Stimulated activated CD4-positive, alpha-beta T cell treated with anti-CD3 and anti-CD28 coated beads, TNF-alpha, amount 100 ng/mL, for 48 hours (primary cell): ENCODE measurements around the gene WNT10A.
A peak's percentile ranks its signal among the peaks of the same experiment; 100 is the strongest.

Source experiments
- DNase-seq, 3 donors: peaks; one replicate each; pipeline ENCODE4 v3.0.0-alpha.2; 2020; ENCODE audit warnings: low read depth in 3 of 3

WNT10A gene

DNA sequence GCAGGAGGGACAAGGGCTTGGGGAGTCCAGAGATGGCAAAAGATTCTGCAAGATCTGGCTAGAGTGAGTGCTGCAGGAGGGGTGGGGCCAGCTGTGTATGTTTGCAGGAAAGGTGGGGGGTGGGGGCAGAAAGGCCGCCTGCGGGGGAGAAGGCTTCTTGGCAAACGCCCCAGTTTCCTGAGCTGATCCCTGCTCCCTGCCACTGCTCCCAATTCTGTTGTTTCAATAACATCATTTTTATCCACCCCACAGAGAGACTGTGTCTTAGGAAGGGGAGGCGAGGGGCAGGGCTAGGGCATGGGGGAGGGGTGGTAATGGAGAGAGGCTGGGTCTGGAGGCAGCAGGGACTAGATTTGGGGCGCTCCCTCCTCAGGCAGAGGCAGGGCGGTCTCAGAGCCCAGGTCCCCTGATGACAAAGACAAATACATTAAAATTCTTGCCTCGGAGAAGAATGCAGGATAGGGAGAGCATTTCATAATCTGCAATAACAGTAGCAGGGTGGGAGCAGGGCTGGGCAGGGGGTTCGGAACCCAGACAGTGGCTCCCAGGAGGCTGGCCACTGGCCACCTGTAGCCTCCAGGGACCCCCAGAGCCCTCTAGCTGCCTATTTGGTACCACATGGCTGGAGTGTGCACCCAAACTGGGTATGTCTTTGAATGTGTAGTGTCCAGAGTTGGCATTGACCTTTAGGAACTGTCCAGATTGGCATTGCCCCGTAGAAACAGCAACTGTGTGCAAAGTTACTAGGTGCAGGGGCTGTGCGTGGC, 23.1 kb upstream of the WNT10A start:
- no peak for DNase-seq

DNA sequence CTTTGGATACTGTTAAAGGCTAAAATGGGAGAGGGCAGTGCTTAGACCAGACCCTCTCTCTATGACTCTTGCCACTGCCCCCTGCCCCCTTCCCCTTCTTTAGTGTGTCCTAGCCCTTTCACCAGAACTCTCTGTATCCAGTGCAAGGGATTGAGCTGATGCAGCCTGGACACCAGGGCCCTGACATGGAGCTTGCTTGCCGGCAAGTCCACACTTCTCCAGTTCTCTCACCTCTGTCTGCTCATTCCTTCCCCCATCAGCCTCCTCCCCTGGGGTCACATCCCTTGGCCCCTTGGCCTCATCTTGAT, 22.6 kb upstream of the WNT10A start:
- DNase-seq: no peak

DNA sequence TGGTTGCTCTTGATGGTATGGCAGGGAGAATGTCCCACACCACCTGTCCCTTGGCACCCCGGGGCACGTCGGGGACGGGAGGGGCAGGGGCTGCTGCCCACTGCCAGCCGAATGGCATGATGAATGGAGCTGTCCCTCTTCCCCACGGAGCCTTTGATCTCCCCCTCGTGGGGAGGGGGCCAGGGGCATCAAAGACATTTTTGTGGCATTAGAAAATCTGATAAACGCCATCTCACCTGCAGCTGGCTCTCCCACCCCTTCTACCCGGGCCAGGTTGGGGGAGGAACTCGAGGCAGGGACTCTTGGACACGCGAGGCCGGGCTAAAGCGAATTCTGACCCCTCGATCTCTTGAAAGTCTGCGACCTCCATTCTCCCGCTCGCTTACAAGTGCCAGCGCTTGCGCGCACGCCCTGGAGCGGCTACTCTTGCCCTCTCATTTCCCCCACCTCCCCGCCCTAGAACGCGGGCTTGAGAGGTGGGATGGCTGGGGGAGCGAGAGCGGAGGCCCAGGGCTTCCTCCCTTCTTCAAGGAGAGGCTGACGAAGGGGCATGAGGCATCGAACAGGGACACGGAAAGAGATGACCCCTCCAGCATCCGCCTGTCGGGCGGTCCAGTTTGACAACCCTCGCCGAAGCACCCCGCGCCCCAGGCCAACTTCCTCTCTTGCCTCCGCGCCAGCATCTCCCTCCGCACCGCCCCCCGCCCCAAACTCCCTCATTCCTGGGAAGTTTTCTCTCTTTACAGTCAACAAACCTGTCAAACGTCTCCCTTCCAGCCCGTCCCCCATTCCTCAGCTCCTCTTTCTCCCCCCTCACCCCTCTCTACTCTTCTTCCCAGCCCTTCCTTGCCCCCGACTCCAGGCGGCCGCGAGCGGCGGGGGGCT, 21.7 kb upstream of the WNT10A start:
- DNase-seq: no peak

DNA sequence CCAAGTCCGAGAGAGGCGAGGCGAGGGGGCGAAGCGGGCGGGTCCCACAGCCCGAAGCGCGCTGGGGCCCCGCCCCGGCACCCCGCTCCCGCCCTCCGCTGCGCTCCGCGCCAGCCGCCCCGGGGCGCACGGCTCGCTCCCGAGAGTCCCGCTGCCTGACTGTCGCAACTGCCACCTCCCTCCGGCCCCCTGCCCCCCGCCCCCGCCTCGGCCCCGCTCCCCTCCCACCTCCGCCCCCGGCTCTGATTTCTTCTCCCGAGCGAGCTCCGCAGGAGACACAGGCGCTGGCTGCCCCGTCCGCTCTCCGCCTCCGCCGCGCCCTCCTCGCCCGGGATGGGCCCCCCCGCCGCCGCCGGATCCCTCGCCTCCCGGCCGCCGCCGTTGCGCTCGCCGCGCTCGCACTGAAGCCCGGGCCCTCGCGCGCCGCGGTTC, 21.1 kb upstream of the WNT10A start, which contains the start of gene WNT6:
Gene WNT6 (plus strand): TSS at position 250 of the 432 bp plus-strand sequence. CDS start 233 bp downstream, outside the sequence.
- no peak for DNase-seq

DNA sequence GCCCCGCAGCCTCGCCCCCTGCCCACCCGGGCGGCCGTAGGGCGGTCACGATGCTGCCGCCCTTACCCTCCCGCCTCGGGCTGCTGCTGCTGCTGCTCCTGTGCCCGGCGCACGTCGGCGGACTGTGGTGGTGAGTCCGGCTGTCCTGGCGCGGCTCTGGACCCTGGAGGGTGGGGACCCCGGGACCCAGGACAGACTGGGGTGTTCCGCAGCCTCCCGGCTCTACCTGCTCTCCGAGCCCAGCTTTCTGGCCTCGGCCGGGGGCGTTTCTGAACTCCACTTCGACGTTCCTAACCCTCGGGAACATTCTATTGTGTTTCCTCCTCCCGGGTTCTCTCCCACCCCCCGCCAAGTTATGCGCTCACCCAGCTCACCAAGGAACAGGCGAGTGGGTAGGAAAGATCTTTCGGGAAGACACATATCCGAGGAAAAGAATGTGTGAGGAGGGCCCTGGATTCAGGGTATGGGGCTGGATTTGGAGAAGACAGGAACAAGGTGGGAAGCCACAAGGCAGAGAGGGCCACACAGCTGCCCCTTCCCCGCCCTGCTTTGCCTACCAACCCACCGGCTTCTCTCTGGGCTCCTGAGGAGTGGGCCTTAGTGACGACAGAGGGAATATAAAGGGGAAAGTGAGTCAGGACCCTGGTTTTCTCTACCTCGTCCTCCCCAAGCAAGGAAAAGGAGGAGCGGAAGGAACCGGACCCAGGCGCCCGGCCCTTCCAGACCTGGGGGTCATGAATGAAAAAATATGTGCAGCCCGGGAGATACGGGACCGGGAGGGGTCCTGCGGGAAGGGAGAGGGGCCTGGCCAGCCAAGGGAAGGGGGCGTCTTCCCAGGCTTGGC, 20.4 kb upstream of the WNT10A start:
- no peak for DNase-seq

DNA sequence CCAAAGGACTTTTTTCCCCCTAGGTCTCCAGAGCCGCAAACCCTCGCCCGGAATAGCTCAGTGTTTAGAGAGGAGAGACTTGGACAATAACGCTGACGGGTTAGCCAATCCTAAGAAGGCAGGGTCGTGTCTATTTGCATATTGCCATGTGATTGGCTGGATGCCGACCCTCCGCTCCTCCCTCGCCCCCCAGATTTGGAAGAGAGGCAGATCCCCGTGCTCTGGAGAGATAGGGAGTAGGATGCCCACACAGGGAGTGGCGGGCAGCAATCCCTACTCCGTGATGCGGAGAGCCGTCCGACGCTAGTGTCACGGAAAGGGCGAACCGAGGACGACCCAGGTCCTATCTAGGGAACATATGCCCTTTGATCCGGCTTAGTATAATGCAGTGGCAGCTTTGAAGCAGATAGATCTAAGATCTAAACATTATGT, 19.7 kb upstream of the WNT10A start:
- no peak for DNase-seq

DNA sequence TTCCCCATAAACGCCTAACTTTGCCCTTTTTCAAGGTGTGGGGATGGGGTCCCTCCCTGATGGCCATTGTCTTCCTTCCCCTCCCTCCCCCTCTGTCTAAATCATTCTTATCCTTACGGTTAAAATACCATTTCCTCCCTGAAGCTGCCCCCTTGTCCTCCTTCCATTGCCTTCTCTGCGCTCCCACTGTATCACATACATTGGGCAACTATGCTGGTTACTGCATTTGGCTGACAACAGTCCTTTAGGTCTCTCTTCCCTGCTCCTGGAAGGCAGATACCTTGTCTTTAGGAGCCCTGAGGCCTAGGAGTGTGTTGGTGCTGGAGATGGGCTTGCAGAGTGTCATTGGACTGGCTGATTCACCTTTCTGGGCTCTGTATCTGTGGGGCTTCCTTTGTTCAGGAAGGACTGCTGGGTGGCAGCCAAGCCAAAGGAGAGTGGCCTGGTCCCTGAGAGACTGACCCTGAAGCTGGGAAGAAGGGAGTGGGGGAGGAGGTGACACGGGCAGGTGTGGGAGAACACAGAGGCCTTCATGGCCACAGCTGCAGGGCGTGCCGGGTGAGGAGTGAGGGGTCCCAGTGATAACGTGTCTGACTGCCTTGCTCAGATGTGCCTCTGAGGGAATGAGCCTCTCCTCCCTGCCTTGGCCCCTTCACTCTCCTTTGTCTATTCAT, 18.9 kb upstream of the WNT10A start:
- no peak for DNase-seq

DNA sequence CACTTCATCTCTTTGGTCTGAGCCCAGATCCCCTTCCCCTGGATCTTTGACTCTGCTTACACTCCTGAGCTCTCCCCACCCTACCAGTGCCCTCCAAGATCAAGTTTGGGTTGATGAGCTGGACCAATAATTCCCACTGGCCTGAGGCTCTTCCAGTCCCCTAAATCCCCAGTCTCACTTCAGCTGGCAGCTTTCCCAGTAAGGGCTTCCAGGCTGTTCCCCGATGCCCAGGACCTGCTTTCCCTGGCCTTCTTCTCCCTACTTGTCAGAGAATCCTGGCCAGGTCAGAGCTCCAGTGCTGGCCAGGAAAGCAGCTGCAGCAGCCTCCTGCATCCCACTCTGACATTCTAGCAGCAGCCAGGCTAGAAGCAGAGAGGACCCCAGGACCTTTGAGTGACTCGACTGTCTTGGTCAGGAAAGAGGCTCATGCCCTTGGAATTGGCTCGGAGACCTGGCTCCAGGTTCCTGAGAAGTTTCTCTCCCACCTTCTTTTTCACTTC, 17.6 kb upstream of the WNT10A start:
- no peak for DNase-seq

DNA sequence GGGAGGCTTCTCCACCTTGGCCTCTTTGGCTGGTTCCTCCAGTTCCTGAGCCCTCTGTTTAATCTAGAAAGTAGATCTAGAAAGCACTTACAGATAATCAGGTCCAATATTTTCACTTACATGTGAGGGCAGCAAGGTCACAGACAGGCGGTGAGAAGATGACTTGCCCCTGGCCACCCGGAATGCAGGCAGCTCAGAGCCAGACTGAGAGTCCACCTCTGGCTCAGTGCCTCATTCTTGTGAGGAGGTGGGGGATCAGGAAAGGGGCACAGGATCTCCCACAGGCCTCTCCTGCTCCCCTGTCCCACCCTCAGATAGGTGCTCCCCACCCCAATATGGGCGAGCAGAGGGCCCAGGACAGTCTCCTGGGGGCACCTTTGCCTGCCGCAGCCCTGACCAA, 15.3 kb upstream of the WNT10A start:
- DNase-seq: no peak

DNA sequence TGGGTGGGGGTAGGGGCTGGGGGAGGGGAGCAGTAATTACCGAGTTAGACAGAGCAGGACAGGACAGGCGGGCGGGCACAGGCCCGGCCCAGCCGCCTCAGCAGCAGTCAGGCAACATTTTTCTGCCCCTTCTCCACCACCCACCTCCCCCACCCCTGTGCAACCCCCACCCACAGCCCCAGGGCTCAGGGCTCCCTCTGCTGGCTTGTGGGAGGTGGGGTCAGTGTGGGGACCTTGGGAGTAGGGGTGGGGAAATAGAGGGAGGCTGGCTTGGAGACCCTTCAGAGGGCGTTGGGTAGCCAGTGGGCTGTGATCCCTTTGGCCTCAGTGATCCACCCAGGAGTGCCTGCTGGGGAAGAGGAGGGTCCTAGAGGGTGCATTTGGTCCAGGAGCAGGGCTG, 14.7 kb upstream of the WNT10A start:
- no peak for DNase-seq

DNA sequence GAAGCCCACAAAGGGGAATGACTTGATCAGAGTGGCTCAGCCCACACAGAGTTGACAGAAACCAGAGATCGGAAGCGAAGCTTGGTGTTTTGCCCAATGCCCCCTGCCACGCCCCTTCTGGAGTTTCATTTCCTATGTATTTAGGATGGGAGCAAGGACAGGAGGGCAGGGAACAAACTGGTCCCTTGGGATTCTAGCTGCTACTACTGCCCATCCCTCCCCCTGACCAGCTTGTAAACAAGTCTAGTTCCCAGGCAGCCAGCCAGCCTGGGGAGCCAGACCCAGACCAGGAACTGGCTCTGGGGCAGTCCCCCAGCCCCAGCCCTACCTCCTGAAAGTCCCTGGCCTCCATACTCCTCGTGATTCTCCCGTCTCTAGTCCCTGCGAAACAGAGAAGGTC, 12.8 kb upstream of the WNT10A start:
- DNase-seq: no peak

DNA sequence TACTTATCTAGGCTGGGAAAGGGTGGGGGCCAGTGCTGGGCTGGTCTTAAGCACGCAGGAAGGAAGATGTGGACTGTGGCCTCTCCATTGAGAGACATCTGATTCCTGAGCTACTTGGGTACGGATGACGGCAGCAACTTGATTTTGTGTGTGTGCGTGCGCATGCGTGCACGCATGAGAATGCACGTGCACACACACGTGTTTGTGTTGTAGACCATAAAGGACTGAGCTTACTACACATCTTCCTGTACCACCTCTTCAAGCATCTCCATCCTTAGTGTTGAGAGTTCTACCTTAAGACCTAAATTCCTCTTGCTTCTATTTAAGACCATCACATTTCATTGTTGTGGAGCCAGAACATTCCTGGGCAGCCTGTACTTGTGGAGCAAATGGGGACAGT, 11.6 kb upstream of the WNT10A start:
- no peak for DNase-seq

DNA sequence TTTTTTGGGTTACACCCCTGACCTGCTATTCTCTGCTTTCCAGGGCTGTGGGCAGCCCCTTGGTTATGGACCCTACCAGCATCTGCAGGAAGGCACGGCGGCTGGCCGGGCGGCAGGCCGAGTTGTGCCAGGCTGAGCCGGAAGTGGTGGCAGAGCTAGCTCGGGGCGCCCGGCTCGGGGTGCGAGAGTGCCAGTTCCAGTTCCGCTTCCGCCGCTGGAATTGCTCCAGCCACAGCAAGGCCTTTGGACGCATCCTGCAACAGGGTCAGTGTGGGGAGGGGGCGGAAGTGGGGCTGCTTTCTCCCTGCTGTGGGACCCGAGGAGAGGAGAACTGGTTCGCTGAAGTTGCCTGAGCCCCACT, 9.7 kb upstream of the WNT10A start:
- no peak for DNase-seq

DNA sequence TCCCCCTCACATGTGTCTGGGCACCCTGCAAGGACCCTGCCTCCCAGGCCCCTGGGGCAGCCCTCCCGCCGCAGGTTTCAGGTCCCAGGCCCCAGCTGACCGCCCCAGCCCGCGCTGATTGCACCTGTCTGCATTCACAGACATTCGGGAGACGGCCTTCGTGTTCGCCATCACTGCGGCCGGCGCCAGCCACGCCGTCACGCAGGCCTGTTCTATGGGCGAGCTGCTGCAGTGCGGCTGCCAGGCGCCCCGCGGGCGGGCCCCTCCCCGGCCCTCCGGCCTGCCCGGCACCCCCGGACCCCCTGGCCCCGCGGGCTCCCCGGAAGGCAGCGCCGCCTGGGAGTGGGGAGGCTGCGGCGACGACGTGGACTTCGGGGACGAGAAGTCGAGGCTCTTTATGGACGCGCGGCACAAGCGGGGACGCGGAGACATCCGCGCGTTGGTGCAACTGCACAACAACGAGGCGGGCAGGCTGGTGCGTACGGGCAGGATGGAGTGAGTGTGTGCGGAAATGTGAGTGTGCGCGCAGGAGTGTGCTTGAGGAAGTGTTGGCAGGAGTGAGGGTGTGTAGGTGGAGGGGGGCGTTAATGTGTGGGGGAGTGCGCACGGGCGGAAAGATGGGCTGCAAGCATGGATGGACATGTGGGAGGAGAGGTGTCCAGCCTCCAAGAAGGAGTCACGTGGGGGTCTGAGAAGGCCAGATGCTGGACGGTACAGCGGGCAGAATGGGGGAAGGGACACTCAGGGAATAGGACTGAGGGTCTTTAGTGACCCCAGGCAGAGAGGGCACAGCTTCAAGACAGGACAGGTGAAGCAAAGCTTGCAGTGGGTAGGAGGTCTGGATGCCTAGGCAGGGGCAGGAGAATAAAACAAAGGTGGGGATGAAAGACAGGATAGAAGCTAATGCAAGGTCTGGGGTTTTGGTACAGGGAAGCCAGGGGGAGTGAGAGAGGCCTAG, 9.0 kb upstream of the WNT10A start:
- no peak for DNase-seq

DNA sequence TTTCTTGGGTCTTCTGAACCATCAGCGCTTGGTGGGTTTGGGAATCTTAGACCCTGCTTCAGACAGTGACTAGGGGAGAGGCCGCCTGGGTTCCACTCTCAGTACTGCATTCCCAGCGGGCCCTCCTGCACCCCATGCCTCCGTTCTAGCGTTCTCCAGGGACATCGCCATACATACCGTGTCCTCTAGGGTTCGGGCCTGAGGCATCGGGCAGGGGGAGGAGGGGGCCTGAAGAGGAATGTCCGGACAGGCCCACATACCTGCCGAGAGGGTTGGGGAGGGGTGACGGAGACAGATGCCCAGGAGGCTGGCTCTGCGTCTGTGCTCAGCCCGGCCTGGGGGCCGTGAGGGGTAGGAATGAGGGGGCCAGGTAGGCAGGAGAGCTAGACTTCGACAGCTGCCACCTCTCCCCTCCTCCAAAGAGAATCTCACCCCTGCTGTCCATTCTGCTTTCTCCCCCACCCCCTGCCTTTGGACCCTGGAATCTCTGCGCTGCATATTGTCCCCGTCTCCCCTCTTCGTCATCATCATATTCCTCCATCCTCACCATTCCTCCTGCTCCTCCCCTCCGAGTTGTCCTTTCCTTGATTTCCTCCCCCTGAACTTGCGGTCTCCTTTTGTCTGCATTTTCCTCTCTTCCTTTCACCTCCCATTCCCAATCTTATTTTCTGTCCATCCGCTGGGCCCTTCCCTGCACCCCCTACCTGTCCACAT, 7.8 kb upstream of the WNT10A start:
- no peak for DNase-seq

DNA sequence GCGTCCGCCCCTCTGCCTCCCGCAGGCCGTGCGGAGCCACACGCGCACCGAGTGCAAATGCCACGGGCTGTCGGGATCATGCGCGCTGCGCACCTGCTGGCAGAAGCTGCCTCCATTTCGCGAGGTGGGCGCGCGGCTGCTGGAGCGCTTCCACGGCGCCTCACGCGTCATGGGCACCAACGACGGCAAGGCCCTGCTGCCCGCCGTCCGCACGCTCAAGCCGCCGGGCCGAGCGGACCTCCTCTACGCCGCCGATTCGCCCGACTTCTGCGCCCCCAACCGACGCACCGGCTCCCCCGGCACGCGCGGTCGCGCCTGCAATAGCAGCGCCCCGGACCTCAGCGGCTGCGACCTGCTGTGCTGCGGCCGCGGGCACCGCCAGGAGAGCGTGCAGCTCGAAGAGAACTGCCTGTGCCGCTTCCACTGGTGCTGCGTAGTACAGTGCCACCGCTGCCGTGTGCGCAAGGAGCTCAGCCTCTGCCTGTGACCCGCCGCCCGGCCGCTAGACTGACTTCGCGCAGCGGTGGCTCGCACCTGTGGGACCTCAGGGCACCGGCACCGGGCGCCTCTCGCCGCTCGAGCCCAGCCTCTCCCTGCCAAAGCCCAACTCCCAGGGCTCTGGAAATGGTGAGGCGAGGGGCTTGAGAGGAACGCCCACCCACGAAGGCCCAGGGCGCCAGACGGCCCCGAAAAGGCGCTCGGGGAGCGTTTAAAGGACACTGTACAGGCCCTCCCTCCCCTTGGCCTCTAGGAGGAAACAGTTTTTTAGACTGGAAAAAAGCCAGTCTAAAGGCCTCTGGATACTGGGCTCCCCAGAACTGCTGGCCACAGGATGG, 7.1 kb upstream of the WNT10A start:
- DNase-seq: no peak

DNA sequence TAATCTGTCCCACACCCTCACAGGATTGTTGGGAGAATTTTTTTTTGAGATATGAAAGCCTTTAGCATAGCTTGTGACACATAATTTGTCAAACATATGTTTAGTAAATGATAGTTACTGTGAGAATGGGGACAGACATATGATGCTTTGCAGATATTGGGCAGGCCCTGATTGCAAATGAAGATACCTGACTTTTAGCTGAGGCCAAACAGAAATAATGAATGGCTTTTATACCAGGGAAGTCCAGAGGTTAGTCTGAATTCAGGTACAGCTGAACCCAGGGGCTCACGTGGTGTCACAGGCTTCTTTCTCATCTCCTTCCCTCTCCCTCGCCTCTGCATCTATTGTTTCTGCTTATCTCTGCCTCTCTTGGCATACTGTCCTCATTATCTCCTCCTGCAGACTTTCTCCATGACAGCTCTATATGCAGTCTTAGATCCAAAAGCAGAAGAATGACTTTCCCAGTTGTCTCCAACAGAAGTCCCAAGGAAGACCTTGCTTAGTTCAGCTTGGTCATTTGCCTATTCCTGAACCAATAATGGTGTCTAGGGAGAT, 4.9 kb upstream of the WNT10A start:
- no peak for DNase-seq

DNA sequence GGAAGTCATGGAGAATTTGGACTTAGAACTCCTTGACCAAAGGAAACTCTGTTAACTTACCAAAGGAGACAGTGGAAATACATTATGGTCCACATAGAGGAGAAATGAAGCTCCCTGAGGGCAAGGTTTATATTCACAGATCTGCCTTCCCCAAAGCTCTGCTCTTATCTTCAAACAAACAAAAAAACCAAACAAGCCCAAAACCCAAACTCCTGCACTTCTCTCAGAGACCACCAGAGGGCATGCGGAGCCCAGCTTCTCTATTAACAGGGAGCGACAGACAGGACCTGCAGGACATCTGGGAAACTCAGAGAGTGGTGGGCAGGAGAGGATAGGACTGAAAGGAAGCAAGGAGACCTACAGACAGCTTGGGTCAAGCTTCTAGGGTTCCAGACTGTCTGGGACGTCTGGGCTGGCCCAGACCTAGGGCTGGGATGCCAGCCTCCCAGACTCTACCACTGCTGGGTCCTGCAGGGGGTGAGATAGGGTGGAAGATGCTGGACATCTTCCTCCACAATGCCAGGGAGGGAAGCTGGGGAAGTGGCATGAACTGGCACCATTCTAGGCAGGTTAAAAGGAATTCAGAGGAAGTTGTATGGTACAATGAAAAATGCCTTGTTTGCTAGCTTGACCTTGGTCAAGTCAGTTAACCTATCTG, 4.0 kb upstream of the WNT10A start:
- peak in 1 of 3 donors; percentile 58 for DNase-seq
